Measurements from ENCODE around the gene SMURF2. TPM values are rescaled to one million over a fixed set of nuclear protein-coding genes. Genes with fewer than 3 reads are reported as not detected.

The SMURF2 gene
- polyA plus RNA-seq, 3 donors: 4.0 to 13.0 (median 8.7) TPM

- no peak overlapping the region for H3K27ac ChIP-seq (ENCODE audit: low read depth, low read length)
- 27 to 68% (median 35%) methylated on average over 3 of the region's 3 CpGs for WGBS, 3 donors
These were observed 89.4 kb downstream of the SMURF2 start for GRCh38 chr17:64572682-64573154.

- 70 to 85% (median 70%) methylated on average over 6 of the region's 6 CpGs for WGBS, 3 donors
- H3K27ac ChIP-seq (ENCODE audit: low read depth, low read length): no peak overlapping the region
These were observed 90.4 kb downstream of the SMURF2 start for GRCh38 chr17:64571746-64572145.

GRCh38 chr17:64565563-64565962, 96.5 kb downstream of the SMURF2 start:
- no peak overlapping the region for H3K27ac ChIP-seq (ENCODE audit: low read depth, low read length)

GRCh38 chr17:64564098-64564497, 98.0 kb downstream of the SMURF2 start:
- 86 to 98% (median 93%) methylated on average over 1 of the region's 1 CpG for WGBS, 3 donors

GRCh38 chr17:64555281-64555680, 106.8 kb downstream of the SMURF2 start:
- H3K27ac ChIP-seq (ENCODE audit: low read depth, low read length): no peak overlapping the region
- WGBS, 3 donors: 84 to 89% (median 89%) methylated on average over 4 of the region's 4 CpGs

More at GRCh38 chr17:64564098-64564497, 98.0 kb downstream of the SMURF2 start:
- no peak overlapping the region for H3K27ac ChIP-seq (ENCODE audit: low read depth, low read length)

DNA sequence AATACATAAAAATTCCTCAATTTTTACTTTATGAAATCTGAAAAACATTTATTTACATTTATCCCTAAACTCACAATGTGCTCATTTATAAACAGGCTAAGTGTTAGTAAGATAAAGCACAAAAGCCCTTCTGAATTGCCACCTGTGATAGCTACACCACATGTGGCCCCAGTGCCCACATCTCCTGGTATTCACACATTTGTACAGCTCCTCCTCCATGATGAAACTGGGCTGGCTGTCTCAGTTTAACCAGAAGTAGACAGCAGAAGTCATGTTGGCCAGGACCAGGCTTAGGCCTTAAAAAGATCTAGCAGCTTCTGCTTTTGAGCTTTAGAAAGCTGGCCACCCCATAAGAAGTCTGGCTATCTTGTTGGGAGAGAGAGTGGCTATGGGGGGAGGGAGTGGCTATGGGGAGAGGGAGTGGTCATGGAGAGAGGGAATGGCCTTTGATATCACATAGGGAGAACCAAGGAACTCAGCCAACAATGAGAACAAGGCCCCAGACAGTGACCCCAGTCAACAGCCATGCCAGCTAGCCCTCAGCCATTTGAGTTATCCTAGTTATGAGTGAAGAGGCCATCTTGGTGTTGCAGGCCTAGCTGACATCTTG, 108.0 kb downstream of the SMURF2 start:
- H3K27ac ChIP-seq (ENCODE audit: low read depth, low read length): no peak overlapping the region

DNA sequence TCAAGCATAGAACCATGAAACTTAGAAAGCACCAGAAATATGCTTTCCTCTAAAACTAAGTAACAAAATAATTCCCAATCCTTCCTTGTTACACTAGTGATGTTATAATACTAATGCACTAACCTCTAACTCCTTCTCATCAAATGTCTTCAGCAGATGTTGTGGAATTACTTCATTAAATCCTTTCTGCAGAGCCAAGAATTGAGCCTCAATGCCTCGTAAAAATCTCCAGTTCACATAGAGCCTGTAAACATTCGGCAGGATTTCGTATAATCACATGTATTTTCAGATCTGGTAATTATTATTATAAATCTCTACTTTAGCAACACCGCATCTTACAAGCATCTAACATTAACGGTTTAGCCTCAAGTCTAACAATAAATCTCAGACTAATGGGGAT, 110.6 kb downstream of the SMURF2 start:
- H3K27ac ChIP-seq (ENCODE audit: low read depth, low read length): no peak overlapping the region
- WGBS, 3 donors: 77 to 90% (median 90%) methylated on average over 5 of the region's 5 CpGs

- H3K27ac ChIP-seq (ENCODE audit: low read depth, low read length): no peak overlapping the region
- WGBS, 3 donors: 80 to 86% (median 86%) methylated on average over 10 of the region's 10 CpGs
These were observed 114.8 kb downstream of the SMURF2 start for GRCh38 chr17:64547319-64547718.

GRCh38 chr17:64546716-64547115, 115.4 kb downstream of the SMURF2 start:
- no peak overlapping the region for H3K27ac ChIP-seq (ENCODE audit: low read depth, low read length)
- WGBS, 3 donors: 90 to 91% (median 91%) methylated on average over 7 of the region's 7 CpGs

GRCh38 chr17:64544742-64545141, 117.4 kb downstream of the SMURF2 start:
- 93 to 97% (median 95%) methylated on average over 2 of the region's 2 CpGs for WGBS, 3 donors
- H3K27ac ChIP-seq (ENCODE audit: low read depth, low read length): no peak overlapping the region

DNA sequence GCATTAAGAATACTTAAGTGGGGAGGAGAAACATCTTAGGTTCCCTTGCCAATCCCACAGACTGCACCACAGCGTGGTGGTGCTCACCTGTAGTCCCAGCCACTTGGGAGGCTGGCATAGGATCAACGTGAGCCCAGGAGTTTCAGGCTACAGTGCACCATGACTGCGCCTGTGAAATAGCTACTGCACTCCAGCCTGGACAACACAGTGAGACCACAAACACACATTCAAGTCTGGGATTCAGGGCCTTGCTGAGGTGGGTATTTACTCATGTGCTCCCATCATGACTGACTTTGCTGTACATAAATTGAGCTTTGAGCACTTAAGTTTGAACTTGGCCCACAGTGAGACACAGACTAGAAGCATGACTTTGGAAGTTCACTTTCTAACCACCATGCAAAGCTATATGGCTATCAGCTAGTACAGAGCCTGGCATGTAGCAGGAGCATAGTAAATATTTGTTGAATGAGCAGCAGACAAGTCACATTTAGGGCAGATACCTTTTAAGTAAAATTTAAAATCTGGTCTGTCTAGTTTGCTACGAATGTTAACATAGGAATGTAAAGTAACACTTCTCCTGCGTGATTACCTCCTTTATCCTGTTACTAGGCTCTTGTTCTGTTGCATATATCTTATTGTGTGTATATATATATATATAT, 121.9 kb downstream of the SMURF2 start:
- no peak overlapping the region for H3K27ac ChIP-seq (ENCODE audit: low read depth, low read length)
- 84 to 95% (median 95%) methylated on average over 5 of the region's 5 CpGs for WGBS, 3 donors

GRCh38 chr17:64538508-64539130, 123.5 kb downstream of the SMURF2 start:
- 88 to 91% (median 89%) methylated on average over 7 of the region's 7 CpGs for WGBS, 3 donors
- H3K27ac ChIP-seq (ENCODE audit: low read depth, low read length): no peak overlapping the region

DNA sequence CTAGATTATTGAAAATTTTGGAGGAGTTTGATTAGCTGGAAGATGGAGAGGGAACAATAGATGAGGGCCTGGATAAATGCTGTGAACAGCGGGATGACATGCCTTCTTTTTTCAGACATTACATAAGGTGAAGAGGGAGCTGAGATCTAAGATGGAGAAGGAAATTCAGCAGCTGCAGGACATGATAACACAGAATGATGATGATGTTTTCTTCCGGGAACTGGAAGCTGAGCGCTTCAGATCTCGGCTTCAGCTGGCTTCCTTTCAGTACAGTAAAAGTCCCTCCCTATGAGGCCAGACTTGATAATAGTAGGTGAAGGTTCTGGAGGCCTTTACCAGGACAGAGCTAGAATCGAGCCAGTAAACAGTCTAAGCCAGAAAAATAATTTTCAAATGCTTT, 124.6 kb downstream of the SMURF2 start:
- 58 to 81% (median 65%) methylated on average over 5 of the region's 5 CpGs for whole genome bisulfite sequencing, 3 donors
- H3K27ac ChIP-seq (ENCODE audit: low read depth, low read length): no peak overlapping the region

DNA sequence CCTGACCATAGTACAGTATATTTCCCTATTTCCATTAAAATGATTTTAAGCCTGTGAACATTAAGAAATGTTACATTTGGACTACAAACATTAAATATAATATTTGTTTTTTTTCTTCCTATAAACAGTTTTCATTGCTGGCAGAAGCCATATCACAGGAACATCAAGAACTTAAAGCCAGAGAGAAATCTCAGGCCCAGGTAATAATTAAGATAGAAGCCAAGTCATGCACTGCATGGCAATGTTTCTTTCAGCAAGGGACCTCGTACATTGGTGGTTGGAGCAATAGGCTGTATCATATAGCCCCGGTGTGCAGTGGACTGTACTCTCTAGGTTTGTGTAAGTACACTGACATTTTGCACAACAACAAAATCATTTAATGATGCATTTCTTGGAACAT, 125.2 kb downstream of the SMURF2 start:
- no peak overlapping the region for H3K27ac ChIP-seq (ENCODE audit: low read depth, low read length)
- 87 to 96% (median 91%) methylated on average over 2 of the region's 2 CpGs for WGBS, 3 donors

DNA sequence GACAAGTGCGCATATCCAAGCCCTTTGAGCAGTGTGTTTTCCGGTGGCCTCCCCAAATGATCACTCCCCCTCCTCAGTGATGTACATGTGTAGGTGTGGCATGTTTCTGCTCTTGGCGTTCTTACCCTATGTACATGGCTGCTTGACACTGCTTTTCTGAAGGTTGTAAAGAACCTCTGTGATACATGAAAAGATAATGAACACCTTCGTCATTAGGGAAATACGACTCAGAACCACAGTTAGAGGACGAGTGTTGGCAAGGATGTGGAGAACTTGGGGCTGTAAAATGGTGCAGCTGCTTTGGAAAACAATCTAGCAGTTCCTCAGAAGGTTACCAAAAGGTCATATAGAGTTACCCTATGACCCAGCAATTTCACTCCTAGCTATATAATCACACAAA, 126.8 kb downstream of the SMURF2 start:
- H3K27ac ChIP-seq (ENCODE audit: low read depth, low read length): no peak overlapping the region
- 75 to 86% (median 75%) methylated on average over 6 of the region's 6 CpGs for WGBS, 3 donors

GRCh38 chr17:64534187-64534586, 127.9 kb downstream of the SMURF2 start:
- 80 to 86% (median 84%) methylated on average over 3 of the region's 3 CpGs for WGBS, 3 donors
- no peak overlapping the region for H3K27ac ChIP-seq (ENCODE audit: low read depth, low read length)

GRCh38 chr17:64533784-64534183, 128.3 kb downstream of the SMURF2 start:
- 79 to 89% (median 85%) methylated on average over 2 of the region's 2 CpGs for WGBS, 3 donors
- H3K27ac ChIP-seq (ENCODE audit: low read depth, low read length): no peak overlapping the region

DNA sequence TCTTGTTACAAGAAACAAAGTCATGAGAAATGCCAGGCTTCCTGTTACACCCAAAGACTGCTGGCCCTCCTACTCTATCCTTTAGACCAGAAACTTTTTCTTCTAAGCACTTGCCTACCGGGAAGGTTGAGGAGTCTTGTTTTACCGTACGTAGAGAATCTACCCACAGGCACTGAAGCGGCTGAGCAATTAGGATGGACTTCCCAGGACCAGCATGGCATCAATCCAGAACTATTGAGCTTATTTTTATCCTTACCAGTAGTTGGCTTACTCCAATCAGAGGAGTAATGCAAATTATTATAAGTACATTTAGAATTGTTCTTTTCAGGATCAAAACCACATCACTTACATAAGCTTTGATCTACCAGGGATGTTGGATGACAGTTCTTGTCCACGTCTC, 129.7 kb downstream of the SMURF2 start:
- WGBS, 3 donors: 89 to 93% (median 91%) methylated on average over 5 of the region's 5 CpGs
- H3K27ac ChIP-seq (ENCODE audit: low read depth, low read length): no peak overlapping the region

GRCh38 chr17:64531955-64532371, 130.1 kb downstream of the SMURF2 start:
- no peak overlapping the region for H3K27ac ChIP-seq (ENCODE audit: low read depth, low read length)
- WGBS, 3 donors: 30 to 87% (median 79%) methylated on average over 5 of the region's 5 CpGs

DNA sequence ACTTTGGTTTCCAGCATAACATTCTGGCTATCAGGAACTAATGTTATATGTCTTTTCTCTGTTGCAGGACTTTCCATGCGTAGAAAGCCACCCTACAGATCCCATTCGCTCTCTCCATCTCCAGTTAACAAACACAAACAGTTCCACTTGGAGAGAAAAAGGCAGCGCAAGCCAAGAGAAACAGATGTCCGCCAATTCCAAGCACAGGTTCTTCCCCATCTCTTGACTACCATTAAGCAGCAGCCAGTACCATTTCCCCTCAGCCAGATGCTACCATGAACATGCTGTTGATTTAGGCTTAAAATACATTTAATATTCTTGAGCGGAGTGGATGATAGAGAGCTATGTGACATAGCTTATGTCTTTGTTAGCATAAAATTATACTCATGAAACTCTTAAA, 132.9 kb downstream of the SMURF2 start:
- 97 to 98% (median 97%) methylated on average over 5 of the region's 5 CpGs for WGBS, 3 donors
- no peak overlapping the region for H3K27ac ChIP-seq (ENCODE audit: low read depth, low read length)

Measured in adipose tissue (tissue), 3 donors.